HepG2 (cell line): Measurements from ENCODE around the gene COPA. TPM values are rescaled to one million over a fixed set of nuclear protein-coding genes. Genes with fewer than 3 reads are reported as not detected.

ENCODE experiments used
- FIP1L1 ChIP-seq: fragments of 200-400 bp; formaldehyde crosslinking; IDR thresholded peaks from 2 replicates; pipeline ENCODE4 v1.6.1; 2018; ENCODE audit warnings: low read depth, mild to moderate bottlenecking, low read length, moderate library complexity, borderline replicate concordance; ENCODE audit not compliant: insufficient read depth
- FOXA1 ChIP-seq, 2 experiments: fragments of 450-650 bp in 1 of 2; sonication (generic) in 1 of 2; formaldehyde crosslinking in 1 of 2; IDR thresholded peaks; 2 replicates each; pipeline versions ENCODE4 v1.4.0 to v1.6.1; 2016 to 2020; ENCODE audit warnings: missing genetic modification reagents in 1 of 2
- FOXK1 ChIP-seq: sonication (generic); formaldehyde crosslinking; IDR thresholded peaks from 2 replicates; pipeline ENCODE4 v1.4.0; 2020; ENCODE audit warnings: low read depth, missing genetic modification reagents, borderline replicate concordance
- GABPB1 ChIP-seq: IDR thresholded peaks from 2 replicates; pipeline ENCODE4 v1.6.1; 2016; ENCODE audit warnings: mild to moderate bottlenecking, missing genetic modification reagents, moderate library complexity, missing compliant biosample characterization
- KDM2A ChIP-seq: sonication (generic); formaldehyde crosslinking; IDR thresholded peaks from 2 replicates; pipeline ENCODE4 v1.4.0; 2020; ENCODE audit warnings: low read depth, missing genetic modification reagents, borderline replicate concordance
- KDM6A ChIP-seq: IDR thresholded peaks from 2 replicates; pipeline ENCODE4 v1.6.1; 2016; ENCODE audit warnings: low read depth
- RNF219 ChIP-seq: sonication (generic); formaldehyde crosslinking; IDR thresholded peaks from 2 replicates; pipeline ENCODE4 v1.5.0; 2020; ENCODE audit warnings: mild to moderate bottlenecking, missing genetic modification reagents
- ZBTB20 ChIP-seq: sonication (generic); formaldehyde crosslinking; IDR thresholded peaks from 2 replicates; pipeline ENCODE4 v1.8.1; 2023; ENCODE audit warnings: missing genetic modification reagents, low read depth, mild to moderate bottlenecking, borderline replicate concordance
- ZBTB40 ChIP-seq, 2 experiments: fragments of 450-650 bp in 1 of 2; sonication (generic) in 1 of 2; formaldehyde crosslinking in 1 of 2; IDR thresholded peaks; 2 replicates each; pipeline versions ENCODE4 v1.6.1 to v1.8.0; 2016 to 2022; ENCODE audit warnings: antibody characterized with exemption in 1 of 2, mild to moderate bottlenecking in 1 of 2, missing genetic modification reagents in 1 of 2
- ZFP62 ChIP-seq: sonication (generic); formaldehyde crosslinking; IDR thresholded peaks from 2 replicates; pipeline ENCODE4 v1.4.0; 2020; ENCODE audit warnings: missing genetic modification reagents
- ZNF878 ChIP-seq: sonication (generic); formaldehyde crosslinking; IDR thresholded peaks from 2 replicates; pipeline ENCODE4 v1.8.1; 2023; ENCODE audit warnings: mild to moderate bottlenecking, missing genetic modification reagents, moderate library complexity
- polyA plus RNA-seq, 8 experiments: library from polyadenylated mRNA; depleted of rRNA in 3 of 8; stranded (reverse) in 7 of 8; unstranded in 1 of 8; fragments of >200 nt; fragmentation: Illumina TruSeq in 4 of 8; extraction: Trizol in 4 of 8; gene quantifications; 2 replicates each; pipeline versions ENCODE4 v1.2.1 to v1.2.3, GENCODE V29; 2011 to 2016; ENCODE audit warnings: low read depth in 4 of 8, missing spikeins in 1 of 8, mixed read lengths in 1 of 8; ENCODE audit not compliant: insufficient read depth in 1 of 8
- total RNA-seq, 5 experiments: library from RNA; depleted of rRNA; stranded (reverse); fragments of >200 nt; fragmentation: Illumina TruSeq; extraction: Trizol; gene quantifications; 2 replicates each; pipeline ENCODE4 v1.2.3, GENCODE V29; 2016; ENCODE audit warnings: low read depth in 1 of 5

COPA gene
- total and polyA plus RNA-seq, 2 of the 13 experiments (the other 11 are each of a cell fraction or from before 2014, with no cell fraction given): 160 to 197 TPM

- TF ChIP-seq FIP1L1 (no peak), KDM6A (CRISPR knock-in tag) (no peak), FOXK1 (peak; percentile 90; the same call in 1 of the 2 replicates), ZNF878 (CRISPR knock-in tag) (peak; percentile 81; the same call in 1 of the 2 replicates), ZBTB20 (CRISPR knock-in tag) (no peak), KDM2A (CRISPR knock-in tag) (peak; percentile 94; the same call in 1 of the 2 replicates), GABPB1 (peak; percentile 91), RNF219 (CRISPR knock-in tag) (0 out of 2 replicates have a peak, but pooled peaks have one; percentile 55), ZBTB40 (IDR thresholded peaks at IDR 0.05) (no peak), ZBTB40 (CRISPR knock-in tag; IDR thresholded peaks at IDR 0.05) (no peak; the same call in 1 of the 2 replicates), ZFP62 (no peak), FOXA1 (IDR thresholded peaks at IDR 0.05) (no peak), FOXA1 (CRISPR knock-in tag; IDR thresholded peaks at IDR 0.05) (no peak; the same call in 1 of the 2 replicates)
Measured at GRCh38 chr1:160261893-160262794, 80.9 kb downstream of the COPA start, which contains the start of gene DCAF8 (continued).
